Measurements from ENCODE around the gene GNA12. TPM values are rescaled to one million over a fixed set of nuclear protein-coding genes. Genes with fewer than 3 reads are reported as not detected.

GNA12 gene
- total and polyA plus RNA-seq, 10 of the 15 experiments (the other 5 are each of a cell fraction or from before 2014, with no cell fraction given), result 1.9 to 51.8 (median 12.6) TPM

DNA sequence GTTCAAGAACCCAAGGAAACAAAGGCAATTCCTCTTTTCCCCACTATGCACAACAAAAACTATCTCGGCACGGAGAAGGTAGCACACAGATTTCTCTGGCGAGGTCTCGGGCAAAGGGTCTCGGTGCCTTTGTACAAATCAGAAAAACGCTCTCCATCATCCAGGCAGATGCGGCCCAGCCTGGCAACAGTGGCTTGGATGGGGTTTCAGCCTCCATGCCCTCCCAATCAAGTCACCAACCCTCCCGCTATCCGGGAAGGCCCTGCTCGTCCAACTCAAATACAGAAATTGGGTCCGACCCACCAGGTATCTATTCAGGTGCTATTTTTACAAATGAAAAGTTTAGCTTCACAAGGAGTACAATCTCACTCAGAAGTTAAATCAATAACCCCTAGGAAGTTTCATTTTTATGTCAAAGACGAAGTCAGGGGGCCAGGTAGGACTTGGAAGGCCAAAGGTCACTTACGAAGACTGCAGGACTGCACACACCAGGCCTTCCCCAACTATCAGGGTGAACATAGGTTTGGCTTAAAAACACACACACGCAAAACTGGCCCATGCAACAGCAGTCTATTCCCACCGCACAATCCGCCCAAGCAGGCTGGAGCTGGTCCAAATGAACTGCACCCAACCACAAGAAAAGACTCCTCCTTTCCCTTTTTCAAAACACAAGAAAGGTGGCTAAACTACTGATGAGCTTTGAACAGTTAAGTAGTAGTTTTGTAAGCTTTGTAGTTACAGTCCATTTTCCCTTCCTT lies 43.0 kb downstream of the GNA12 start:
- ATAC-seq, result peak; percentile 45

GRCh38 chr7:2800220-2800930 lies 43.7 kb downstream of the GNA12 start:
- no peaks in the 10 kb centered on the region for H4K20me1 ChIP-seq (ENCODE audit: control insufficient read depth, insufficient read depth)
- no peaks in the 10 kb centered on the region; a peak in 1 of 4 replicates for H3K36me3 ChIP-seq (ENCODE audit: control insufficient read depth in 2 of 2, insufficient read depth in 2 of 2, low read length in 1 of 2)
- no peak overlapping the region for H3K4me2 ChIP-seq (ENCODE audit: control insufficient read depth, insufficient read depth)
- ChIA-PET SMC1A (ENCODE audit: uncharacterized antibody, unreplicated experiment) (interaction anchor here (0.9 to 4.7 kb wide), 10 partner anchors 13 to 90 kb away, joined by 4 to 45 read pairs (median 10); no protein-coding TSS in a partner anchor), CTCF (interaction anchor here (0.6 to 2.5 kb wide), 7 partner anchors 15 to 341 kb away, joined by 3 to 12 read pairs (median 4); no protein-coding TSS in a partner anchor), POLR2A (interaction anchor here (0.9 to 4.8 kb wide), 8 partner anchors 8 to 90 kb away, joined by 4 to 19 read pairs (median 5); no protein-coding TSS in a partner anchor), RAD21 (ENCODE audit: unreplicated experiment) (interaction anchor here (0.8 to 2.6 kb wide), 7 partner anchors 14 to 90 kb away, joined by 3 to 16 read pairs (median 7); no protein-coding TSS in a partner anchor)
- H3K4me3 ChIP-seq, result no peak overlapping the region
- no peaks in the 10 kb centered on the region for H3K9me3 ChIP-seq (replicated peaks; ENCODE audit: control insufficient read depth, insufficient read depth, low read length)
- no peaks in the 10 kb centered on the region; the same call in 1 of the 2 replicates for H3K79me2 ChIP-seq (ENCODE audit: control insufficient read depth, insufficient read depth, low read length)
- peaks cover 8% of the 10 kb centered on the region; the same call in 1 of the 2 replicates for H3K4me1 ChIP-seq (ENCODE audit: control insufficient read depth, insufficient read depth, low read length)
- in situ Hi-C loops (cut with MboI), result no loop called here
- H2AFZ ChIP-seq (ENCODE audit: control insufficient read depth, low read depth, low read length), result no peak overlapping the region
- WGBS (ENCODE audit: insufficient coverage, insufficient replicate concordance, low lambda C conversion rate, missing lambda C conversion rate), result 86% methylated on average over 14 of the region's 14 CpGs
- DNase-seq (ENCODE audit: low read depth, low spot score), result no peak
- peak; percentile 44; the same call in 2 of the 3 replicates for ATAC-seq
- no peak overlapping the region for H3K27ac ChIP-seq (ENCODE audit: control insufficient read depth, insufficient read depth)
- no peak for FAIRE-seq
- no peaks in the 10 kb centered on the region for H3K27me3 ChIP-seq (replicated peaks in 1 of 2; ENCODE audit: control insufficient read depth in 2 of 2, insufficient read depth in 2 of 2, low read length in 1 of 2)
- H3K9ac ChIP-seq (ENCODE audit: control insufficient read depth, insufficient read depth, low read length), result no peak overlapping the region
- no TSS peak for BruUV-seq (replicated peaks)
- intact Hi-C loops (cut with micrococcal nuclease; ENCODE audit: unreplicated experiment), result no loop called here
- TF ChIP-seq MLLT1 (IDR thresholded peaks at IDR 0.05) (0 out of 2 replicates have a peak, but pooled peaks have one; percentile 18), POLR2AphosphoS5 (IDR thresholded peaks at IDR 0.05; ENCODE audit: low read length) (no peak), RUNX3 (IDR thresholded peaks at IDR 0.05; ENCODE audit: low read length) (peak; percentile 32), CHD4 (IDR thresholded peaks at IDR 0.05) (no peak), TAF1 (IDR thresholded peaks at IDR 0.05; ENCODE audit: borderline replicate concordance, low read depth, low read length) (no peak), TARDBP (IDR thresholded peaks at IDR 0.05; ENCODE audit: borderline replicate concordance) (no peak), ZBED1 (IDR thresholded peaks at IDR 0.05; ENCODE audit: borderline replicate concordance) (no peak), PBX3 (IDR thresholded peaks at IDR 0.05; ENCODE audit: insufficient replicate concordance, low read depth, low read length) (no peak), CBX5 (IDR thresholded peaks at IDR 0.05; ENCODE audit: low read depth) (no peak), NFYB (IDR thresholded peaks at IDR 0.05; ENCODE audit: insufficient read depth, low read depth, low read length) (no peak)

More for the DNA sequence above, 43.0 kb downstream of the GNA12 start:
- ChIA-PET RAD21 (ENCODE audit: unreplicated experiment) (interaction anchor here (0.6 to 2.6 kb wide), 6 partner anchors 18 to 91 kb away, joined by 3 to 16 read pairs (median 4); no protein-coding TSS in a partner anchor), SMC1A (ENCODE audit: uncharacterized antibody, unreplicated experiment) (interaction anchor here (0.7 to 4.7 kb wide), 10 partner anchors 10 to 48 kb away, joined by 3 to 45 read pairs (median 6); no protein-coding TSS in a partner anchor), POLR2A (interaction anchor here (0.5 to 4.1 kb wide), 7 partner anchors 14 to 87 kb away, joined by 3 to 17 read pairs (median 4); no protein-coding TSS in a partner anchor), CTCF (interaction anchor here (1.1 to 1.9 kb wide), 2 partner anchors 15 to 91 kb away, joined by 3 to 12 read pairs; no protein-coding TSS in a partner anchor)
- Histone ChIP-seq H3K27ac (ENCODE audit: control insufficient read depth, insufficient read depth) (no peak overlapping the region), H2AFZ (ENCODE audit: control insufficient read depth, low read depth, low read length) (no peak overlapping the region), H3K79me2 (ENCODE audit: control insufficient read depth, insufficient read depth, low read length) (no peaks in the 10 kb centered on the region; the same call in 1 of the 2 replicates), H3K9ac (ENCODE audit: control insufficient read depth, insufficient read depth, low read length) (no peak overlapping the region), H3K4me3 (no peak overlapping the region), H3K9me3 (replicated peaks; ENCODE audit: control insufficient read depth, insufficient read depth, low read length) (no peaks in the 10 kb centered on the region), H4K20me1 (ENCODE audit: control insufficient read depth, insufficient read depth) (no peaks in the 10 kb centered on the region), H3K4me1 (ENCODE audit: control insufficient read depth, insufficient read depth, low read length) (peaks cover 8% of the 10 kb centered on the region; the same call in 1 of the 2 replicates), H3K4me2 (ENCODE audit: control insufficient read depth, insufficient read depth) (no peak overlapping the region), H3K27me3 (replicated peaks in 1 of 2; ENCODE audit: control insufficient read depth in 2 of 2, insufficient read depth in 2 of 2, low read length in 1 of 2) (no peaks in the 10 kb centered on the region), H3K36me3 (ENCODE audit: control insufficient read depth in 2 of 2, insufficient read depth in 2 of 2, low read length in 1 of 2) (no peaks in the 10 kb centered on the region; a peak in 1 of 4 replicates)
- peak; percentile 87 for FAIRE-seq
- intact Hi-C loops (cut with micrococcal nuclease; ENCODE audit: unreplicated experiment), result no loop called here
- BruUV-seq (replicated peaks), result no TSS peak
- in situ Hi-C loops (cut with MboI), result no loop called here
- no peak for DNase-seq (ENCODE audit: low read depth, low spot score)
- 83% methylated on average over 16 of the region's 16 CpGs for WGBS (ENCODE audit: insufficient coverage, insufficient replicate concordance, low lambda C conversion rate, missing lambda C conversion rate)
- TF ChIP-seq TARDBP (IDR thresholded peaks at IDR 0.05; ENCODE audit: borderline replicate concordance) (no peak), NR2C1 (IDR thresholded peaks at IDR 0.05) (0 out of 2 replicates have a peak, but pooled peaks have one; percentile 21), RUNX3 (IDR thresholded peaks at IDR 0.05; ENCODE audit: low read length) (peak; percentile 23; the same call in 1 of the 2 replicates), NR2F1 (conservative IDR thresholded peaks at IDR 0.05) (peak; percentile 86)
